Inferior parietal cortex (tissue), 1 donor: ENCODE results near the gene MAGI2.
"Not testable (repeated sequence)": the region's sequence is repeated elsewhere in the genome, so short reads cannot be mapped to it uniquely, and the experiment has no call there.

ENCODE experiments used
- DNase-seq: peaks from one replicate; pipeline ENCODE4 v3.0.0-alpha.2; 2016; ENCODE audit errors: extremely low spot score

Gene MAGI2

GRCh38 chr7:79451580-79451979 lies 1.9 kb downstream of the MAGI2 start:
- no peak for DNase-seq

GRCh38 chr7:79442766-79443165 lies 10.7 kb downstream of the MAGI2 start:
- not testable (repeated sequence) for DNase-seq

DNA sequence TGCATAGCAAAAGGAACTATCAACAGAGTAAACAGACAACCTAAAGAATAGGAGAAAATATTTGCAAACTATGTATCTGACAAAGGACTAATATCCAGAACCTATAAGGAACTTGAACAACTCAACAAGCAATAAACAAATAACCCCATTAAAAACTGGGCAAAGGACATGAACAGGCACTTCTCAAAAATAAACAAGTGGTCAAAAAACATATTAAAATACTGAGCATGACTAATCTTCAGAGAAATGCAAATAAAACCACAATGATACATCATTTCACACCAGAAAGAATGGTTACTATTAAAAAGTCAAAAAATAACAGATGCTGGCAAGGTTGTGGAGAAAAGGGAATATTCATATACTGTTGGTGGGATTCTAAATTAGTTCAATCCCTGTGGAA lies 17.1 kb downstream of the MAGI2 start:
- no peak for DNase-seq

DNA sequence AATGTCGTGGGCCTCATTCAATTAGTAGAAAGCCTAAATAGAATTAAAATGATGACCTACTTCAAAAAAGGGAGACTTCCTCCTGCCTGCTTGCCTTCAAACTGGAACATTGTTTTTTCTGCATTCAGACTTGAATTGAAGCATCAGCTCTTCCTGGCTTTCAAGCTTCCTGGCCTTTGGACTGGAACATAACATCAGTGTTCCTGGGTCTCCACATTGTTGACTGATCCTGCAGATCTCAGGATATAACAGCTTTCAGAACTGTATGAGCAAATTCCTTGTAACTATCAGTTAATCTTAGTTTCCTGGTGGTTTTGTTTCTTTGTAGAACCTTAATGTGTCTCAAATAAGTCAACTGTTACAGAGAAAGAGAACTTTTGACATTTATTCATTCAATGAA lies 18.6 kb downstream of the MAGI2 start:
- DNase-seq = no peak

DNA sequence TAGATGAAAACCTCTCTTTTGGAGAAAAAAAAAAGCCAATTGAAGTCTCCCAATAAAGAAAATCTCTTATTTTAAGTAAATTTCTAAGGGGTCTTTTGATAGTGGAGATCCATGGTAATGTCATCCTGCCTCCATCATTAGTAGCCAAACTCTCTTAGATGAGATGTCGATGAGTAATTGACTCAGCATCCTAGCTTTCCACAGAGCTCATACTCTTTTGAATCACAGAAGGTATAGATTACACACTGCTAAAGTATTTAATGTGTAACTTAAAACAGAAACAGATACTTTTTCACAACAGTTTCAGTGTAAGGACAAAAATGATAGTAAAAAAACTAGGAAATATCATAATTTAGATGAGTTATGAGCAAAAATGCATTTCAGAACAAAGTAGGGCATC lies 19.4 kb downstream of the MAGI2 start:
- no peak for DNase-seq

DNA sequence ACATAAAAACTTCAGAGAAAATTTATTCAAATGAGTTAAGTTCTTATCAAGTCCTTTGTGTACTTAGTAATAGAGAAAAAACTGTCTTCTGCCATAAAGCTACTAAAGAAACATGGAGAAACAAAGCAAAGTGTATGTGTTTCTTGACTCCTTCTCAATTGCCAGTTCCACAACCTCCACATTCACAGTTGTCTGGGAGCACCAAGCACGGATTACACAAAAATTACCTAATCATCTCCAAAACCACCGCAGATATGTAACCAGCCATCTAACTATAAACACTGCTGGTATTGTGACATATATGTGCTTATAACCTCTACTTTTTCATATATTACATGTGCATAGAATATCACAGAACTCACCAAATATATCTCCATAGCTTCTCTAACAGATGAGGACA lies 23.1 kb downstream of the MAGI2 start:
- DNase-seq = no peak

- DNase-seq = no peak
These were observed 27.8 kb downstream of the MAGI2 start for GRCh38 chr7:79425665-79426064.

DNA sequence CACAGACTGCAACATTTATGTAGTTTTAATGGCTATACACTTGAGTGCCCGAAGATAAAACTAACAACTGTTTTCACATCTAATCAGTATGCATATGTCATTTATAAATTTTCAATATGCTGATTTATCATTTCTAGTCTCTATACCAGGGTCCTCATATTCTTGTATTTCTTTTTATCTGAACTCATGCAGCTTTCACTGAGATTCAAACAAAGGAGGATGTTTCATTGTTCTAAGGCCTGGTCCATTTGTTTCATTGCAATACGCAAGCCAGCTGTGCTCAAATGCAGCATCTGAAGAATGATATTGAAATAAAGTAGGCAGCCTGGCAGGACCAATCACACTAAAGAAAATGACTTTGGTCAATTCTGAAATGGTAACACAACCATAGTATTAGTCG lies 31.7 kb downstream of the MAGI2 start:
- DNase-seq = peak; percentile 68

DNA sequence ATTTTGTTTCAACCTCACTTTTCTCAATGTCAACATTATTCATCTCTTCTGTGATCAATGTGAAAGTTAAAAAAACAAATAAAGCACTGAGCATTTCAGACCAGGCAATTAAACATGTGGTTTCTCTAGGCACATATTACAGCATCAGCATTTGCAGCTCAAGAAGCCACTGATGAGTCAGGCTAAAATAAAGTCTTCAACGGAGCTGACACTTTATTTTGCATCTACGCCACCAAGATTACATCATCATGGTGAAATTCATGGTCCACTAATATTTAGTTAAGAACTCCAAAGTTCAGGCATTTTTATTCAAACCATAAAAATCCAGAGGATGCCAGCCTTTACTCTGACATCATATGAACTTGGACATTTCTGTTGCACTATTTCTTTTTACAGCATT lies 33.0 kb downstream of the MAGI2 start:
- DNase-seq = peak; percentile 48

DNA sequence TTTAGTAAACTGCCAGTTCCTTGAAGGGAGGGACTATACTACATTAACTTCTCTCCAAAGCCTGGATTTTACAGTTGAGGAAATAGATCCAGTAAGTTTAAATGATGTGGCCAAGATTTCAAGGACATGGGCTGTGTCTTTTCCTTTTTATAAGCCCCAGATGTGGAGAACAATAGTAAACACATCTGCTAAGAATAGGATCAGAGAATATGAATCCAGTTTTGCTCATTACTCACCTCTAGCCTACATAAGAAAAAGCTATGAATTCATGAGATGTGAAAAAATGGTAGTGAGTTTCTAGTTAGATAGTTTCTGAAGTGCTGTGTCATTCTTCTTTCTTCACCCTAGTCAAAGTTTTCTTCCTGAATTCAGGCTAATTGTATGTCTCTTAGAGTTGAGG lies 38.6 kb downstream of the MAGI2 start:
- DNase-seq = no peak

DNA sequence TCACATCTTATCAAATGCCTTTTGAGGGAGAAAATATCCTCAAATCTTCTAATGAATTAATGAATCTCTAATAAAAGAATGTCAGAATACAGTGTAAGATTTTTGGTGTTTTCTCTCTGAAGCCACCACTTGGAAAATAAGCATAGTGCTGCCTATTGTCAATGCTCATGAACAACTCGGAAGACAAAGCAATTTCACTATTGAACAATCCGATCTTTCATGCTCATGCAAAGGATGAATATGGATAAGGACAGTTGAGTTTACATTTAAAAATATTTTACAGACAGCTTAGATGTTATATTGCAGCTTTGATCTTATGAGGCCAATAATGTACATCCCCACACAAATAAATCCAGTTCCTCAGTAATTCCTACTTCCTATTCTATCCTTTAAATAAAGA lies 40.6 kb downstream of the MAGI2 start:
- DNase-seq = no peak

- peak; percentile 38 for DNase-seq
These were observed 41.0 kb downstream of the MAGI2 start for GRCh38 chr7:79412438-79412837.

DNA sequence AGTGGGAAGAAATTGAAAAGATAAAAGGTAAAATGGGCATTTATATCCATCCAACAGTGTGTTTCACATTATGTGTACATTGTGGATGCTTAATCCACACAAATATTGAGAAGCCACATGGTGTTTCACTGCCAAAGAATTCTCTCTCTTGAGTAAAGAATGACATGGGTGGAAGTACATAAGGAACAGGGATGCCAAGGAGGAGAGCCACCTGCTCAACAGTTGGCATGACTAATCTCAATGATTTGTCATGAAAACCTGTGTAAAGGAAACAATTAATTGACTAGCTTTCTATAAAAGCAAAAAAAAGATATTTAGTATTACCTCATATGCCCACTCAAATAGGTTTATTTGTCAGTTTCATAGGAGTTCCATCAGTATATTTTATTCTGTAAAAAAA lies 43.1 kb downstream of the MAGI2 start:
- DNase-seq = no peak

GRCh38 chr7:79407351-79407750 lies 46.1 kb downstream of the MAGI2 start:
- no peak for DNase-seq

GRCh38 chr7:79406371-79406770 lies 47.1 kb downstream of the MAGI2 start:
- DNase-seq = peak; percentile 15

- no peak for DNase-seq
These were observed 48.1 kb downstream of the MAGI2 start for GRCh38 chr7:79405368-79405767.

GRCh38 chr7:79403879-79404278 lies 49.6 kb downstream of the MAGI2 start:
- DNase-seq = no peak

GRCh38 chr7:79403451-79403850 lies 50.0 kb downstream of the MAGI2 start:
- DNase-seq = no peak

GRCh38 chr7:79401254-79401653 lies 52.2 kb downstream of the MAGI2 start:
- DNase-seq = no peak

- DNase-seq = no peak
These were observed 53.2 kb downstream of the MAGI2 start for GRCh38 chr7:79400222-79400621.

GRCh38 chr7:79398138-79398749 lies 55.2 kb downstream of the MAGI2 start:
- no peak for DNase-seq

- no peak for DNase-seq
These were observed 66.6 kb downstream of the MAGI2 start for GRCh38 chr7:79386688-79387422.

DNA sequence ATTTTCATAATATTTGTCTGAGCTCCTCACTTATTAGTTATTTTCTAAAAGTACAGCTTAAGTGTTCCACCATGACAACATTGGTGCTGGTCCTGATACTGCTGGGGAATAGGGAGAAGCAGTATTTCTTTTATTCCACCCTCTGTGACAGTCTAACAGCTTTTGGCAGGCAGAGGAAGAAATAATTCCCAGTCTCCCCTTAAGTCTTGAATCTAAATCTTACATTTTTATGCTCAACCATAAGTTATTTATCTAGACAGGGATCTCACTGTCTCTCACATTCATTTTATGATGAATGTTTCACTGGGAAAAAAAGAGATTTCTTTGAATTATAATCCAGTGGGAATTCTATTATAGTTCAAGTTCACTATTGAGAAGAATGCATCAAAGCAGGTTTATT lies 71.5 kb downstream of the MAGI2 start:
- DNase-seq = no peak

DNA sequence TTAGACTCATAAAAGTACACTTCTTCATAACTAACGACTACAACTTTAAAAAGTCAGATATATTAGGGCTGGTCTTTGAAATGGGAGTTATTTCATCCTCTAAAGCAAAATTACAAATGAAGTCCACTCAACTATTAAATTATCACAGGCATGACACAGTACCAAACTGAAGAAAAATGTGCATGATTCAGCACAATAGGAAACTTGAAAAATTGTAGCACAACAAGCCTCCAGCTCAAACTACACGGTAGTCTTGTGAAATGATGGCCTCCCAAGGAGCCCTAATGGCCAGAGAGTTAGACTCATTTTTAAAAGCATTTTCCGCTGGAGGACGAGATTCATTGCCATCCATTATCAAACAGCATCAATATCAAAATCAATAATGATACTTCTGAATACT lies 76.4 kb downstream of the MAGI2 start:
- no peak for DNase-seq
